Measurements from ENCODE around the gene SMIM13.
"Not testable (repeated sequence)": the region's sequence is repeated elsewhere in the genome, so short reads cannot be mapped to it uniquely, and the experiment has no call there.

SMIM13 gene

DNA sequence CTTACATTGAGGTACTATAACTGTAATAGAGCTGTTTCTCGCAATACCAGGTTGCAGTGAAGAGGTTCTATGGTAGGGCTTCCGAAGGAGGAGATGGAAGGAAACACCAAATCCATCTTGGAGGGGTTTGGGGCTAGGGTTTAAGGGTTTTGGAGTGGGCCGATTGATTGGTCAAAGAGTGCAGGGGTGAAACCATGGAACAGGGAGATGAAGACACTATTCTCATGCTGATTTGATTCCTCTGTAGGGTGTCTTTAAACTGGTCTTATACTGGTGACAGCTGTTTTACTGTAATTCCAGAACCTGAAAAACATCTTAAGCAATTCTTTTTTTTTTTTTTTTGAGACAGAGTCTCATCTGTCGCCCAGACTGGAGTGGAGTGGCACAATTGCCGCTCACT is 7.8 kb downstream of the SMIM13 start:
- H3K27ac ChIP-seq (ENCODE audit: low read length) = no peak overlapping the region
- no peak overlapping the region for H3K4me3 ChIP-seq (ENCODE audit: low read depth in 1 of 2, low read length in 2 of 2)
- H3K9me3 ChIP-seq (ENCODE audit: control insufficient read depth in 1 of 2, low read length in 2 of 2) = peaks cover 0 to 3% of the 10 kb centered on the region in 2 donors
- H3K27me3 ChIP-seq (ENCODE audit: low read depth, low read length) = no peaks in the 10 kb centered on the region
- H3K4me1 ChIP-seq (ENCODE audit: control insufficient read depth in 1 of 2, insufficient read depth in 2 of 2, low read length in 2 of 2) = no peaks in the 10 kb centered on the region
- peaks cover 0 to 6% of the 10 kb centered on the region in 2 donors for H3K36me3 ChIP-seq (ENCODE audit: control insufficient read depth in 1 of 2, insufficient read depth in 2 of 2, low read length in 2 of 2)

DNA sequence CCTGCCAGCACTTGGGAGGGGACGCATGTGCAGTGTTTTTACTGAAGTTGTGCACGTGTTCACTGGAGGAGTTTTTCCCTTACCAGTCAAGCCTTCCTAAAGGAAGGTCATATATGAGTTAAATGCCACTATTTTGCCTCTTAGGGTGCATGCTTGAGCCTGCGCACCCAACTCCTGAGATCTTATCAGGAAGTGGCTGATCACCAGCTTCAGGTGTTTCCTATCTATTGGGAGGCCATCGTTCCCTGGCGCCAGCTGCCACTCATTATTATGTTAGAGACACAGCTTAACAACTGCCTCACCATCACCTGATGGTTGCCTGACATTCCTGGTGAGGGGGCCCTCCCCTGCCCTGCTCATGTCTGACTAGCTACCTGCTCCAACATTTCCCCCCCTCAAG is 9.4 kb downstream of the SMIM13 start:
- Histone ChIP-seq H3K9me3 (ENCODE audit: control insufficient read depth in 1 of 2, low read length in 2 of 2) (peaks cover 0 to 3% of the 10 kb centered on the region in 2 donors), H3K36me3 (ENCODE audit: control insufficient read depth in 1 of 2, insufficient read depth in 2 of 2, low read length in 2 of 2) (peaks cover 0 to 6% of the 10 kb centered on the region in 2 donors), H3K27ac (ENCODE audit: low read length) (no peak overlapping the region), H3K4me1 (ENCODE audit: control insufficient read depth in 1 of 2, insufficient read depth in 2 of 2, low read length in 2 of 2) (no peaks in the 10 kb centered on the region), H3K4me3 (ENCODE audit: low read depth in 1 of 2, low read length in 2 of 2) (no peak overlapping the region), H3K27me3 (ENCODE audit: low read depth, low read length) (no peaks in the 10 kb centered on the region)

DNA sequence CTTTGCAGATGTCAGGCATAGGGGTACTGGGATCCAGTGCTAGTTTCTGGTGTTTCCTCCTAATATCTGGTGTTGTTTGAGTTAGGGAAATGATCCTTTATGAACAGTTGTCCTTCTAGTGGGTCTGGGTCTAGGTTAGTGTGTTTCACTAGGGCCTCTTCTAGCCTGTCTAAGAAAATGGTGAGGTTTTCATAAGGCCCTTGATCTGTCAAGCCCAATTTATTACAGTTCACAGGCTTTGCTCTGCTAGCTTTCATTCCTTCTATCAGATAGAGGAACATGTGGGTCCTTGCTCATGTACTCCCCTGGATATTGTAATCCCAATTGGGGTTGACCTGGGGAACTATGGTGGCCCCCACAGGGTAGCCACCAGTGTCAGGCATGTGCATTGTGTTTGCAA is 15.1 kb downstream of the SMIM13 start:
- no peak overlapping the region for H3K4me3 ChIP-seq (ENCODE audit: low read depth in 1 of 2, low read length in 2 of 2)
- no peaks in the 10 kb centered on the region for H3K27me3 ChIP-seq (ENCODE audit: low read depth, low read length)
- no peaks in the 10 kb centered on the region for H3K4me1 ChIP-seq (ENCODE audit: control insufficient read depth in 1 of 2, insufficient read depth in 2 of 2, low read length in 2 of 2)

DNA sequence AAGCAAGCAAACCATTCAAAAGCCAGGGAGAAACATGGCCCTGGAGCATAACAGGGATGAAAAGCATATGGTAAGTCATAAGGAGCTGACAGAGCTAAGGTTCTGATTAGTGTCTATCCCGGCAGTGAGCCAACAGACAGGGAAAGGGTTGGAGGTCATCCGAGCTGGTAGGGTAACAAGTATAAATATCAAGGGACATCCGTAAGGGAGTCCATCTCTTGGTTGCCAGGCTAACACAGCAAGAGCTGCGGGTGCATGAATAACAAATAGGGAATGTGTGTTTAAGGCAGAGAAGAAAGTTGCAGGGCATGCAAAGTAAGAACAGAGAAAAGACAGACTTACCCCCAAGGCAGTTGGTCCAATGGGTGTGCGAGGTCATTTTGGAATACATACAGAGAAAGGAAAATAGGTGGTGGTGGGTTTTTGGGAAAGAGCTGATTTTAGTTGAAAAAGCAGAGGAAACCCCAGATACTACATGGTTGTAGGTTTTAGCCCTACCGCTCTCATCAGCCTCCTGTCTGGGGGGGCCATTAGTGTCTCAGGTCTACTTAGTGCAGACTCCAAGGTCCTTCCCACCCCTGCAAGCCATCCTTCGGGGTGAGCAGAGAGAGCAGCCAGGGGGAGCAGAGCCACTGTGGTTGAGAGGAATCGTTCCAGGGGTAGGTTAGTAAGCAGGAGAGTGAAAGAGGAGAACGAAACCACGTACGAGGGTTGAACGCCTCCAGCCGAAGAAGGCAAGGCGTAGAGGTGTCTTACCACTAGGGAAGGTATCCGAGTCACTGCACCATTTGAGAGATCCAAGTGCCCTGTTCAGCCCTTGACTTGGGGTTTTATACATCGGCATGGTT is 17.5 kb downstream of the SMIM13 start, which contains the start of gene ERVFRD-1:
ERVFRD-1 (minus strand) TSS at position 805 of the 848 bp plus-strand sequence. CDS start 6,415 bp downstream, outside the sequence.
- Histone ChIP-seq H3K9me3 (ENCODE audit: control insufficient read depth in 1 of 2, low read length in 2 of 2) (no peaks in the 10 kb centered on the region), H3K36me3 (ENCODE audit: control insufficient read depth in 1 of 2, insufficient read depth in 2 of 2, low read length in 2 of 2) (no peaks in the 10 kb centered on the region), H3K4me1 (ENCODE audit: control insufficient read depth in 1 of 2, insufficient read depth in 2 of 2, low read length in 2 of 2) (no peaks in the 10 kb centered on the region), H3K27ac (ENCODE audit: low read length) (no peak within 1 kb of the TSS), H3K27me3 (ENCODE audit: low read depth, low read length) (no peaks in the 10 kb centered on the region), H3K4me3 (ENCODE audit: low read depth in 1 of 2, low read length in 2 of 2) (no peak within 1 kb of the TSS)

More for the DNA sequence above, 15.1 kb downstream of the SMIM13 start:
- Histone ChIP-seq H3K36me3 (ENCODE audit: control insufficient read depth in 1 of 2, insufficient read depth in 2 of 2, low read length in 2 of 2) (no peaks in the 10 kb centered on the region), H3K27ac (ENCODE audit: low read length) (no peak overlapping the region), H3K9me3 (ENCODE audit: control insufficient read depth in 1 of 2, low read length in 2 of 2) (no peaks in the 10 kb centered on the region)

DNA sequence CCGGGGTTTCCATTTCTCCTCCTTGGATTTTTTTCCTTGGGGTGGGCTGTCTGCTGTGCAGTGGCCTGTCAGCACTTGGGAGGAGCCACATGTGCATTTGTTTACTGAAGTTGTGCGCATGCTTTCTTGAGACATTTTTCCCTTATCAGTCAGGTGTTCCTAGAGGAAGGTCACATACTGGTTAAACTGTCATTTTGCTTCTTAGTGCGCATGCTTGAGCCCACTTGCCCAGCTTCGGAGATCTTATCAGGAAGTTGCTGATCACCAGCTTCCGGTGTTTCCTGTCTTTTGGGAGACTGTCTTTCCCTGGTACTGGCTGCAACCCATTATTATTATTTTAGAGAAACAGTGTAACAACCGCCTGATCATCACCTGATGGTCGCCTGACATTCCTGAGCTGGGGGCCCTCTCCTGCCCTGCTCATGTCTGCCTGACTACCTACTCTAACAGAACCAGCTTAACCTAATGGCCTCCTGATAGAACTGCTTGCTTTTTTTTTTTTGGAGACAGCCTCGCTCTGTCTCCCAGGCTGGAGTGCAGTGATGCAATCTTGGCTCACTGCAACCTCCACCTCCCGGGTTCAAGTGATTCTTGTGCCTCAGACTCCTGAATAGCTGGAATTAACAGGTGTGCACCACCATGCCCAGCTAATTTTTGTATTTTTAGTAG is 18.3 kb downstream of the SMIM13 start:
- H3K36me3 ChIP-seq (ENCODE audit: control insufficient read depth in 1 of 2, insufficient read depth in 2 of 2, low read length in 2 of 2) = no peaks in the 10 kb centered on the region
- no peak overlapping the region for H3K4me3 ChIP-seq (ENCODE audit: low read depth in 1 of 2, low read length in 2 of 2)
- no peaks in the 10 kb centered on the region for H3K9me3 ChIP-seq (ENCODE audit: control insufficient read depth in 1 of 2, low read length in 2 of 2)
- no peak overlapping the region for H3K27ac ChIP-seq (ENCODE audit: low read length)
- no peaks in the 10 kb centered on the region for H3K4me1 ChIP-seq (ENCODE audit: control insufficient read depth in 1 of 2, insufficient read depth in 2 of 2, low read length in 2 of 2)
- no peaks in the 10 kb centered on the region for H3K27me3 ChIP-seq (ENCODE audit: low read depth, low read length)

DNA sequence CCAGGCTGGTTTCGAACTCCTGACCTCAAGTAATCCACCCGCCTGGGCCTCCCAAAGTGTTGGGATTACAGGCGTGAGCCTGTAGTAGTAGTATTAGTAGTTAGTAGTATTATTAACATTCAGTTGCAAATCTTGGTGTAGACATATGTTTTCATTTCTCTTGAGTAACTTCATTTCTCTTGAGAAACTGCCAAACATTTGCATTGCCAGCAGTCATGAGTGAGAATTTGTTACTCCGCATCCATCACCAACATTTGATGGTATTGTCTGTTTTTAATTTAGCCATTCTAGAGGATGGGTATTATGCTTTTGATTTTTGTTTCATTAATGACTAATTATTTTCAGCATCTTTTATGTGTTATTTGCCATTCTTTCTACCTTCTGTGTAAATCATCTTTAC is 19.4 kb downstream of the SMIM13 start:
- H3K9me3 ChIP-seq (ENCODE audit: control insufficient read depth in 1 of 2, low read length in 2 of 2) = no peaks in the 10 kb centered on the region

DNA sequence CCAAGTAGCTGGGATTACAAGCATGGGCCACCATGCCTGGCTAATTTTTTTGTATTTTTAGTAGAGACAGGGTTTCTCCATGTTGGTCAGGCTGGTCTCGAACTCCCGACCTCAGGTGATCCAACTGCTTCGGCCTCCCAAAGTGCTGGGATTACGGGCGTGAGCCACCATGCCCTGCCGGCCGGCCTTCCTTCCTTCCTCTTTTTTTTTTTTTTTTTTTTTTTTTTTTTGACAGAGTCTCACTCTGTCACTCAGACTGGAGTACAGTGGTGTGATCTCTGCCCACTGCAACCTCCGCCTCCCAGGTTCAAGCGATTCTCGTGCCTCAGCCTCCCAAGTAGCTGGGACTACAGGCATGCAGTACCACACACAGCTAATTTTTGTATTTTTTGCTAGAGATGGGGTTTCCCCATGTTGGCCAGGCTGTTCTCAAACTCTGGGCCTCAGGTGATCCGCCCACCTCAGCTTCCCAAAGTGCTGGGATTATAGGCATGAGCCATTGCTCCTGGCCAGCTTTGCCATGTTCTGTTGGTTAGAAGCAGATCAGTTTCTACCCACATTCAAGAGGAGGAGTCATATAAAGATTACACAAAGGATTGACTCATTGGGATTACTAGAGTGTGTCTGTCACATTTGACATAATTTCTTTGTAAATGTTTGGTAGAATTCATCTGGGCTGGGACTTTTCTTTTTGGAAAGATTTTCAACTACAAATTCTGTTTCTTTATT is 22.3 kb downstream of the SMIM13 start:
- not testable (repeated sequence) for H3K4me3 ChIP-seq (ENCODE audit: low read depth in 1 of 2, low read length in 2 of 2); H3K36me3 ChIP-seq (ENCODE audit: control insufficient read depth in 1 of 2, insufficient read depth in 2 of 2, low read length in 2 of 2); H3K4me1 ChIP-seq (ENCODE audit: control insufficient read depth in 1 of 2, insufficient read depth in 2 of 2, low read length in 2 of 2); H3K27me3 ChIP-seq (ENCODE audit: low read depth, low read length); H3K9me3 ChIP-seq (ENCODE audit: control insufficient read depth in 1 of 2, low read length in 2 of 2); H3K27ac ChIP-seq (ENCODE audit: low read length)

More for the DNA sequence above, 19.4 kb downstream of the SMIM13 start:
- Histone ChIP-seq H3K36me3 (ENCODE audit: control insufficient read depth in 1 of 2, insufficient read depth in 2 of 2, low read length in 2 of 2) (no peaks in the 10 kb centered on the region), H3K27me3 (ENCODE audit: low read depth, low read length) (no peaks in the 10 kb centered on the region), H3K27ac (ENCODE audit: low read length) (no peak overlapping the region), H3K4me3 (ENCODE audit: low read depth in 1 of 2, low read length in 2 of 2) (no peak overlapping the region), H3K4me1 (ENCODE audit: control insufficient read depth in 1 of 2, insufficient read depth in 2 of 2, low read length in 2 of 2) (no peaks in the 10 kb centered on the region)

DNA sequence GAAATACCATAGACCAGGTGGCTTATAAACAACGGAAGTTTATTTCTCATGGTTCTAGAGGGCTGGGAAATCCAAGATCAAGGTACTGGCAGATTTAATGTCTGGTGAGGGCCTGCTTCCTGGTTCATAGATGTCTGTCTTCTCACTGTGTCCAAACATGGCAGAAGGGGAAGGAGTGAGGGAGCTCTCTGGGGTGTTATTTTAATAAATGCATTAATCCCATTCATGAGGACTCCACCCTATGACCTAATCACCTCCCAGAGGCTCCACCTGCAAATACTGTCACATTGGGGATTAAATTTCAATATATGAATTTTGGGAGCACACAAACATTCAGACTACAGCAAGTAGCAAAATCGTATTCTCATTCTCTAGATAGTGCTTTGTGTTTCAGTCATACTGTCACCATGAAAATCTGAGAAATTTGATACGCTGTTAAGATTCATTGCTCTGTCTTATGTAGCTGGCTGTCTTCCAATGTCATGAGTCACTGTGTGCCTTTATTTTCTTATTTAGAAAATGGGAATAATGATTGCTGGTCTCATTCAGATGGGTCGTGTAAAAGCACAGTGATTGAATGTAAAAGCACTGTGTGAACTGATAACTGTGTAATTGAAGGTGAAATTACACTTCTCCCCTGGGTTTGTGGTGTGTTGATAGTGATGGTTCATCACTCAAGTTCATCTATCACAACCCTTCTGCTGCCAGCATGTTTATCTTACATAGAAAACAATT is 26.8 kb downstream of the SMIM13 start:
- Histone ChIP-seq H3K27me3 (ENCODE audit: low read depth, low read length) (no peaks in the 10 kb centered on the region), H3K36me3 (ENCODE audit: control insufficient read depth in 1 of 2, insufficient read depth in 2 of 2, low read length in 2 of 2) (no peaks in the 10 kb centered on the region), H3K9me3 (ENCODE audit: control insufficient read depth in 1 of 2, low read length in 2 of 2) (no peaks in the 10 kb centered on the region), H3K27ac (ENCODE audit: low read length) (no peak overlapping the region), H3K4me1 (ENCODE audit: control insufficient read depth in 1 of 2, insufficient read depth in 2 of 2, low read length in 2 of 2) (peaks cover 4 to 12% of the 10 kb centered on the region in 2 donors), H3K4me3 (ENCODE audit: low read depth in 1 of 2, low read length in 2 of 2) (no peak overlapping the region)

DNA sequence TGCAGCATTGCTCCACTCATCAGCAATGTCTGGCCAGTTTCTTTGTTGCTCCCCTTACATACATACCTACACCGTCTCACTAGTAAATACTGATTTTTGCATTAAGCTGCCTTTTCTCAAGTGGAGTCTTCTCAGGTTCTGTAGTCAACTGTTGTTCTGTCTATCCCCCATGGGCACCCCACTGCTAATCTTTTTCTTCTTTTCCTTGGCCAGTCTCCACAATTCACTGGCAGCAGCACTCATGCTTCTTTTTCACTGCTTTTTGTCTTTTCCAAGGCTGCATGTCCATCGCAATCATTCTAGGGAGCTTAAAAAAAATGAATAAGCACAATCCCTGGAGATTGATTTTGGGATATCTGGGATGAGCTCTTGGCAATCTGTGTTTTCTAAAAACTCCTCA is 28.2 kb downstream of the SMIM13 start:
- H3K4me1 ChIP-seq (ENCODE audit: control insufficient read depth in 1 of 2, insufficient read depth in 2 of 2, low read length in 2 of 2) = peaks cover 4 to 12% of the 10 kb centered on the region in 2 donors
- no peak overlapping the region for H3K4me3 ChIP-seq (ENCODE audit: low read depth in 1 of 2, low read length in 2 of 2)
- H3K27me3 ChIP-seq (ENCODE audit: low read depth, low read length) = no peaks in the 10 kb centered on the region
- no peaks in the 10 kb centered on the region for H3K36me3 ChIP-seq (ENCODE audit: control insufficient read depth in 1 of 2, insufficient read depth in 2 of 2, low read length in 2 of 2)
- no peaks in the 10 kb centered on the region for H3K9me3 ChIP-seq (ENCODE audit: control insufficient read depth in 1 of 2, low read length in 2 of 2)
- H3K27ac ChIP-seq (ENCODE audit: low read length) = no peak overlapping the region

DNA sequence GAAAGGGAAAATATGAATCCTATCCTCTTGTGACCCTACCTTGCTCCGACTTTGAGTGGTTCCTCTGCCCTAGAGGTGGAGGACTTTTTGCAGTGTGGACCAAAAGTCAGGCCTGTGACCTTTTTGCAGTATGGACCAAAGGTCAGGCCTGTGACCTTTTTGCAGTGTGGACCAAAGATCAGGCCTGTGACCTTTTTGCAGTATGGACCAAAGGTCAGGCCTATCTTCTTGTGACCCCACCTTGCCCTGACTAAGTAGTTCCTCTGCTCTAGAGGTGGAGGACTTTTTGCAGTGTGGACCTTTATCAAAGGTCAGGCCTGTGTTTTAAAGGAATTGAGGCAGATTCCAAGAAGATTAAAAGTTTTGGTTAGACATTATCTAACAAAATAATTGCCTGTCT is 28.7 kb downstream of the SMIM13 start:
- Histone ChIP-seq H3K27me3 (ENCODE audit: low read depth, low read length) (no peaks in the 10 kb centered on the region), H3K27ac (ENCODE audit: low read length) (no peak overlapping the region), H3K4me1 (ENCODE audit: control insufficient read depth in 1 of 2, insufficient read depth in 2 of 2, low read length in 2 of 2) (peaks cover 4 to 12% of the 10 kb centered on the region in 2 donors), H3K36me3 (ENCODE audit: control insufficient read depth in 1 of 2, insufficient read depth in 2 of 2, low read length in 2 of 2) (no peaks in the 10 kb centered on the region), H3K9me3 (ENCODE audit: control insufficient read depth in 1 of 2, low read length in 2 of 2) (no peaks in the 10 kb centered on the region), H3K4me3 (ENCODE audit: low read depth in 1 of 2, low read length in 2 of 2) (no peak overlapping the region)

DNA sequence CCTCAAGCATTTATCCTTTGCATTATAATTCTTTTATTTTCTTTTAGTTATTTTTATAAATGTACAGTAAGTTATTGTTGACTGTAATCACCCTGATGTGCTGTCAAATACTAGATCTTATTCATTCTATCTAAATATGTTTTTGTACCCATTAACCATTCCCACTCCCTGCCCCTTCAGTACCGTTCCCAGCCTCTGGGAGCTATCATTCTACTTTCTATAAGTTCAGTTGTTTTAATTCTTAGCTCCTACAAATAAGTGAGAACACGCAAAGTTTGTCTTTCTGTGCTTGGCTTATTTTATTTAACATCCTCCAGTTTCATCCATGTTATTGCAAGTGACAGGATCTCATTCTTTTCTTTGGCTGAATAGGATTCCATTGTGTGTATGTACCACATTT is 30.3 kb downstream of the SMIM13 start:
- peaks cover 4 to 12% of the 10 kb centered on the region in 2 donors for H3K4me1 ChIP-seq (ENCODE audit: control insufficient read depth in 1 of 2, insufficient read depth in 2 of 2, low read length in 2 of 2)
- H3K36me3 ChIP-seq (ENCODE audit: control insufficient read depth in 1 of 2, insufficient read depth in 2 of 2, low read length in 2 of 2) = no peaks in the 10 kb centered on the region
- H3K9me3 ChIP-seq (ENCODE audit: control insufficient read depth in 1 of 2, low read length in 2 of 2) = no peaks in the 10 kb centered on the region
- H3K4me3 ChIP-seq (ENCODE audit: low read depth in 1 of 2, low read length in 2 of 2) = no peak overlapping the region
- H3K27me3 ChIP-seq (ENCODE audit: low read depth, low read length) = no peaks in the 10 kb centered on the region
- H3K27ac ChIP-seq (ENCODE audit: low read length) = no peak overlapping the region
